HG03025 (cell line): ENCODE data around the gene PAPLN.
A peak's percentile ranks its signal among the peaks of the same experiment; 100 is the strongest.
"Not testable (repeated sequence)": the region's sequence is repeated elsewhere in the genome, so short reads cannot be mapped to it uniquely, and the experiment has no call there.

Experiments
- ATAC-seq: cut with Tn5 transposase; IDR thresholded peaks from one replicate; pipeline ENCODE4 v1.9.1; 2021; ENCODE audit warnings: mild to moderate bottlenecking, moderate library complexity; ENCODE audit not compliant: unreplicated experiment, low FRiP score

Gene PAPLN

DNA sequence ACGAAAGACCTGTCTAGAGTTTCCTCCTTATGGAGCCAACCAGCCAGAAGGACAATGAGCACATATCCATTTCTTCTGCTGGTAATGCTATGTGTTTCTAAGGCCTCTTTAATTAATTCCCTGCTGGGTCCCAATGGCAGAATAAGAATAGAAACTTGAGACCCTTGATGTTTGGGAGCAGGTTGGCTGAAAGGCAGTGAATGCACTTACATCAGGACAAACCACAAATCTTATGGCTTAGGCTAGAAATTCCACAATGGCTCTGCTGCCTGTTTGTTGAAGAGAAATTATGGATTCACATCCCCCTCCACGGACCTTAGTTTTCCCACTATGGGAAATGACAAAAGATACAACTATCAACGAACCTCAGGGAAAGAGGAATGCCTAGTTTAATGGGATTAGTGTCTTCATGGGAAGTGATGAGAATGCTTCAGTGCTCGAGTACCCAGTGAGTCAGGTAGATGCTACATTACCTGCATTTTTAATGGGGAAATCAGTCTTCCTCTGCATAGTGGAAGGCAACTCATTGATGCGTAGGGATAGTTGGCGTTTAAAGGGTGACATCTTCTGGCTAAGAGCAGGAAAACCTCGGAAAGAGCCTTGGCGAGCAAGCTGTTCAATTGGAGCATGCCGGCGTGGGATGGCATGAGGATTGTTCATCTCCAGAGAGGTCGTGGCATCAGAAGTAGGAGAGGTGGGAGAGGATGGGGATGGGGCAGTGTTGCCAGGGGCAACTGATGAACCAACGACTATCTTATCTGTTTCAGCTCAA lies 46.5 kb downstream of the PAPLN start:
- ATAC-seq, result no peak

DNA sequence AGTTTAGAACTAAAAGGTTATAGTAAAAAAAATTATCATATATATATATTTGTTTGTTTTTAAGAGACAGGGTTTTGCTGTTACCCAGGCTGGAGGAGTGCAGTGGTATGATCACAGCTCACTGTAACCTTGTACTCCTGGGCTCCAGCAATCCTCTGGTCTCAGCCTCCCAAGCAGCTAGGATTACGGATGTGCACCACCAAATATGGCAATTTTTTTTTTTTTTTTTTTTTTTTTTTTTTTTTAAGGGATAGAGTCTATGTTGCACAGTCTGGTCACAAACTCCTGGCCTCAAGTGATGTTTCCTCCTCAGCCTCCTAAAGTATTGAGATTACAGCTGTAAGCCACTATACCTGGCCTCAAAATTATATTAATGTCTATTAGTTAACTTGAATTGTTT lies 48.7 kb downstream of the PAPLN start:
- no peak for ATAC-seq

- ATAC-seq, result no peak
These were observed 49.3 kb downstream of the PAPLN start for GRCh38 chr14:73286598-73286997.

GRCh38 chr14:73287071-73287470 lies 49.8 kb downstream of the PAPLN start:
- ATAC-seq, result no peak

- ATAC-seq, result no peak
These were observed 52.0 kb downstream of the PAPLN start for GRCh38 chr14:73289308-73289707.

DNA sequence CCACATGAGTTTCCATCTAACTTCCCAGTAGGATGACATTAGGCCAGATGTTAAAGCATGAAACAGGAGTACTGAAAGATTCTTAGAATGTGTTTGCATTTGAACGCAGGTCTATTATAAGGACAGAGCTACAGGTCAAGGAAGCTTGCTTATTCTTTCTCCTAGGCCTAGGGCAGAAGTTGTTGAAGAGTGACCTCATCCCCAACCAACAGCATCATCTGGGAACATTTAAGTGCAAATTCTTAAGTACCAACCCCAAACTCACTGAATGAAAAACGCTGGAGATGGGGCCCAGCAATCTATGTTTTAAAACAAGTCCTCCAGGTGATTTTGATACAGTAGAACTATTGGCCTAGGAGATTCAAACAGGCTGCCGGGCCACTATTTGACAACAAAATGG lies 52.4 kb downstream of the PAPLN start:
- no peak for ATAC-seq

DNA sequence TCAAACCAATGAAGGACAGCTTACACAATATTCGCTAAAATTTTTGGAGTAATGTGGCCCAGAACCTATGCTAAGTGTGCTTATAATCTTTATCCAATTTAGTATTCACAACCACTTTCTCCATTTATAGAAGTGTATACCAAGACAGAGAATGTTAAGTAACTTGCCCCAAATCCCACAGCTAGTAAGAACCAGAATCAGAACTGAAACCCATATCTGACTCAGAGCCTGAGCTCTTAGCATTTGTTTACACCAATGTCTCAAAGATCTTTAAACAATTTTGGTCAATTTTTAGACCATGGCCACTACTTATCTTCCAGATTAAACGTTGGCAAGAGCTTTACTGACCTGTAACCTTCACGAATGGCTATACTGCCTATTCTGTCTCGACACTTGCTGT lies 53.0 kb downstream of the PAPLN start:
- peak; percentile 74 for ATAC-seq

- ATAC-seq, result no peak
These were observed 56.8 kb downstream of the PAPLN start for GRCh38 chr14:73293782-73294781.

DNA sequence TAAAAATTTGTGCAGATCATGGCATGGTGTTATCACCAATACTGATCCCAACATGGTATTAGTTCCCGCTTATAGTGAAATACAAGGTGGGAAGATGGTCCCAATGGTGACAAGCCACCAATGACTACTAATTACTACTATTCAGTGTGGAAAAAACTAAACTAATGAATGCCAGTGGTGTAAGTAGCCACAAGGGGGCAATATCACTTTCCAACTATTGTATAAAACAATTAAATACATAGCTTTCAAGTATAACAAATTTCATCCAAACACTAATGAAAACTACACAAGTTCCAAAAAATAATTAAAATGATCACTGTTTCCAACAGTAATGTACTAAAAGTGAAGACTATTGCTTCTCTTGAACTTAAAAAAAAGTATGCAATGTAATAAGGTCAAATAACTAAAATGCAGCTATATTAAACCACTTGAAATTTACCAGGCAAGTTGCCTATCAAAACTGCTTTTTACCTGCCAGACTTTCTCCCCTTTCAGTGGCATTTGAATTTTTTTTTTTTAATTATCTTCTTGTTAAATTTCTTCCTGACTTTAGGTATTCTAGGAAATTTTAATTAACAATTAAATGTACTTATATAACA lies 58.0 kb downstream of the PAPLN start:
- no peak for ATAC-seq

- ATAC-seq, result no peak
These were observed 68.2 kb downstream of the PAPLN start for GRCh38 chr14:73305499-73305898.

DNA sequence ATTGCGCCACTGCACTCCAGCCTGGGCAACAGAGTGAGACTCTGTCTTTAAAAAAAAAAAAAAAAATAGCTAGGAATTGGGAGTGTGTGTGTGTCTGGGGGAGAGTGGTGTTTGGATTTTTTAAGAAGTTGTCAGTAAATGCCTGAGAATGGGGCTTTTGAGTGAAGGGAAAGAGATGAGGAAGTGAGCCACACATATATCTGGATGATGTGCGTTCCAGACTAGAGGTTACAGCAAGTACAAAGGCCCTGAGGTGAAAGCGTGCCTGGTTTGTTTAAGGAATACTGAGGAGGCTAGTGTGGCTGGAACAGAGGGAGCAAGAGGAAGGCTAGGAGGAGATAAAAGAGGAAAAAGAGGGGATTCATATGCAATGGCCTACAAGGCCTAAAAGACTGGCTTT lies 70.0 kb downstream of the PAPLN start:
- no peak for ATAC-seq

- ATAC-seq, result not testable (repeated sequence)
These were observed 71.9 kb downstream of the PAPLN start for GRCh38 chr14:73309207-73309606.

DNA sequence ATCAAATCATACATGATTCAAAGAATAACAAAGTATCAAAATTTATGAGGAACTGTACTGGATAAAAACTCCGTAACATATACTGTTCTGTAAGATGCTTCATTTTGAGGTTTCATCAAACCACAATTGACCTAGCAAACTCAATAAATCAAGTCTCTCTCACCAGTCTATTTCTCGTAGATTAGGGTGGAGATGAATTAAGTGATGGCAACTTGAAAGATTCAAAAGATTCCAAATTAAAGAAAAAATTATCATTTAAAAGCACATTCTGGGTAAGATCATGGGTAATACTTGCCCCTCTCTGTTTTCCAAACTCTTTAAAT lies 74.4 kb downstream of the PAPLN start:
- no peak for ATAC-seq

DNA sequence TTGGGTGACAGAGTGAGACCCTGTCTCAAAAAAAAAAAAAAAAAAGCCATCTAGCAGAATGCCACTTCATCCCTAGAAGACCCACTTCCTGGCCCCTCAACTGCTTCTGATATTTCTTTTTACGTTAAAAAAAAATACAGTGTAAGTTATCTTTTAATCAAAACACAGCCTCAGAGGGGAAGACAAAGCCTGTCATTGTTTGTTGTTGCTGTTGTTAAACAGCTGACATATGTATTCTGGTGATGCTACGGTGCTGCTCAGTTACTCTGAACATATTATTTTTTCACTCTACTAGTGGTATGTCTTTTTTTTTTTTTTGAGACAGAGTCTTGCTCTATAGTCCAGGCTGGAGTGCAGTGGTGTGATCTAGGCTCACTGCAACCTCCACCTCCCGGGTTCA lies 75.4 kb downstream of the PAPLN start:
- no peak for ATAC-seq

- ATAC-seq, result no peak
These were observed 75.8 kb downstream of the PAPLN start for GRCh38 chr14:73313151-73313550.

GRCh38 chr14:73323896-73324399 lies 86.6 kb downstream of the PAPLN start:
- ATAC-seq, result no peak
